ENCODE data around the gene WDR49.

The WDR49 gene

GRCh38 chr3:167480748-167481147, 173.0 kb downstream of the WDR49 start:
- no peak for TF ChIP-seq CTCF (IDR thresholded peaks at IDR 0.05; ENCODE audit: control insufficient read depth, insufficient read depth, low read depth, low read length, missing control alignments)
- DNase-seq (ENCODE audit: low read depth): no peak
- no peak overlapping the region for H3K4me3 ChIP-seq (ENCODE audit: control insufficient read depth, low read depth, low read length)

GRCh38 chr3:167473863-167474262, 179.9 kb downstream of the WDR49 start, which contains the start of gene SERPINI2:
Gene SERPINI2 (minus strand): TSS chr3:167474042. CDS start chr3:167471834, 2,208 bp downstream.
- no peak for TF ChIP-seq CTCF (IDR thresholded peaks at IDR 0.05; ENCODE audit: control insufficient read depth, insufficient read depth, low read depth, low read length, missing control alignments)
- H3K4me3 ChIP-seq (ENCODE audit: control insufficient read depth, low read depth, low read length): no peak within 1 kb of the TSS
- DNase-seq (ENCODE audit: low read depth): no peak

GRCh38 chr3:167469381-167469780, 184.4 kb downstream of the WDR49 start:
- no peak for TF ChIP-seq CTCF (IDR thresholded peaks at IDR 0.05; ENCODE audit: control insufficient read depth, insufficient read depth, low read depth, low read length, missing control alignments)
- H3K4me3 ChIP-seq (ENCODE audit: control insufficient read depth, low read depth, low read length): no peak overlapping the region

GRCh38 chr3:167467848-167468611, 185.7 kb downstream of the WDR49 start:
- no peak for TF ChIP-seq CTCF (IDR thresholded peaks at IDR 0.05; ENCODE audit: control insufficient read depth, insufficient read depth, low read depth, low read length, missing control alignments)
- DNase-seq (ENCODE audit: low read depth): no peak
- no peak overlapping the region for H3K4me3 ChIP-seq (ENCODE audit: control insufficient read depth, low read depth, low read length)

More at GRCh38 chr3:167469381-167469780, 184.4 kb downstream of the WDR49 start:
- DNase-seq (ENCODE audit: low read depth): no peak

GRCh38 chr3:167466966-167467365, 186.8 kb downstream of the WDR49 start:
- TF ChIP-seq CTCF (IDR thresholded peaks at IDR 0.05; ENCODE audit: control insufficient read depth, insufficient read depth, low read depth, low read length, missing control alignments): no peak
- no peak for DNase-seq (ENCODE audit: low read depth)
- no peak overlapping the region for H3K4me3 ChIP-seq (ENCODE audit: control insufficient read depth, low read depth, low read length)

GRCh38 chr3:167456157-167456799, 197.5 kb downstream of the WDR49 start:
- TF ChIP-seq CTCF (IDR thresholded peaks at IDR 0.05; ENCODE audit: control insufficient read depth, insufficient read depth, low read depth, low read length, missing control alignments): no peak
- no peak overlapping the region for H3K4me3 ChIP-seq (ENCODE audit: control insufficient read depth, low read depth, low read length)
- DNase-seq (ENCODE audit: low read depth): no peak

Measured in AG09309 (cell line).